DOHH2 (cell line): ENCODE measurements around the gene MVB12A.

Experiments
- H3F3A ChIP-seq: fragments of 200-600 bp; sonication (generic), shearing (Covaris generic); 2 replicates; pipeline ENCODE4 v1.6.0; 2016; ENCODE audit warnings: antibody characterized with exemption, mild to moderate bottlenecking; ENCODE audit not compliant: control insufficient read depth, insufficient read depth
- H3K27ac ChIP-seq: fragments of 200-600 bp; sonication (generic); 2 replicates; pipeline ENCODE4 v1.5.1; 2014; ENCODE audit warnings: low read depth, mild to moderate bottlenecking, low read length, moderate library complexity
- H3K27me3 ChIP-seq: fragments of 200-600 bp; sonication (generic); 2 replicates; pipeline ENCODE4 v1.6.1; 2014; ENCODE audit warnings: mild to moderate bottlenecking, low read length, mixed read lengths; ENCODE audit not compliant: control insufficient read depth
- H3K36me3 ChIP-seq: fragments of 200-600 bp; sonication (generic); 2 replicates; pipeline ENCODE4 v1.6.1; 2014; ENCODE audit warnings: mild to moderate bottlenecking, low read length, moderate library complexity, mixed read lengths; ENCODE audit not compliant: control insufficient read depth
- H3K4me1 ChIP-seq: fragments of 200-600 bp; sonication (generic); 2 replicates; pipeline ENCODE4 v1.6.1; 2014; ENCODE audit warnings: mild to moderate bottlenecking, low read length, mixed read lengths; ENCODE audit not compliant: control insufficient read depth
- H3K4me2 ChIP-seq: fragments of 200-600 bp; sonication (generic); 2 replicates; pipeline ENCODE4 v1.6.0; 2014; ENCODE audit warnings: mild to moderate bottlenecking, low read length, moderate library complexity
- H3K4me3 ChIP-seq: fragments of 200-600 bp; sonication (generic); 2 replicates; pipeline ENCODE4 v1.5.1; 2014; ENCODE audit warnings: mild to moderate bottlenecking, low read length, mixed read lengths
- H3K79me2 ChIP-seq: fragments of 200-600 bp; sonication (generic); 2 replicates; pipeline ENCODE4 v1.6.1; 2014; ENCODE audit warnings: mild to moderate bottlenecking, low read length, mixed read lengths; ENCODE audit not compliant: control insufficient read depth
- H3K9me2 ChIP-seq: fragments of 200-600 bp; sonication (generic); replicated peaks from 2 replicates; pipeline ENCODE4 v1.6.1; 2014; ENCODE audit warnings: mild to moderate bottlenecking, low read length, mixed read lengths; ENCODE audit not compliant: control insufficient read depth
- H3K9me3 ChIP-seq: fragments of 200-600 bp; sonication (generic); 2 replicates; pipeline ENCODE4 v1.6.1; 2014; ENCODE audit warnings: antibody characterized with exemption, low read length, mixed read lengths; ENCODE audit not compliant: control insufficient read depth, insufficient read depth
- H4K20me1 ChIP-seq: fragments of 200-600 bp; sonication (generic); 2 replicates; pipeline ENCODE4 v1.6.0; 2014; ENCODE audit warnings: low read depth, mild to moderate bottlenecking, antibody characterized with exemption, low read length, moderate library complexity; ENCODE audit not compliant: control insufficient read depth, insufficient read depth
- CTCF ChIP-seq: fragments of 200-600 bp; sonication (generic); IDR thresholded peaks from one replicate; pipeline ENCODE4 v1.5.1; 2014; ENCODE audit warnings: antibody characterized with exemption, mild to moderate bottlenecking, low read depth, low read length; ENCODE audit not compliant: poor library complexity, severe bottlenecking
- EZH2phosphoT487 ChIP-seq: fragments of 200-600 bp; sonication (generic); IDR thresholded peaks from 2 replicates; pipeline ENCODE4 v1.6.1; 2017; ENCODE audit warnings: borderline replicate concordance, mild to moderate bottlenecking, antibody characterized with exemption, low read length, moderate library complexity, mixed read lengths

MVB12A gene

GRCh38 chr19:17421942-17422341 is 2.1 kb downstream of the MVB12A start:
- TF ChIP-seq CTCF (no peak), EZH2phosphoT487 (no peak)
- H3K36me3 ChIP-seq, result no peaks in the 10 kb centered on the region
- peaks cover 16% of the 10 kb centered on the region for H3K79me2 ChIP-seq
- no peak overlapping the region for H3K4me3 ChIP-seq
- no peaks in the 10 kb centered on the region for H3K27me3 ChIP-seq
- no peaks in the 10 kb centered on the region for H3K9me3 ChIP-seq
- H3K4me2 ChIP-seq, result no peak overlapping the region
- H3K27ac ChIP-seq, result no peak overlapping the region
- H3F3A ChIP-seq, result 0 out of 2 replicates have a peak, but pooled peaks cover 2% of the 10 kb centered on the region
- peaks cover 36% of the 10 kb centered on the region for H3K4me1 ChIP-seq
- no peaks in the 10 kb centered on the region for H3K9me2 ChIP-seq
- H4K20me1 ChIP-seq, result no peaks in the 10 kb centered on the region

- TF ChIP-seq EZH2phosphoT487 (no peak), CTCF (no peak)
- no peaks in the 10 kb centered on the region for H3K27me3 ChIP-seq
- no peak overlapping the region for H3K4me3 ChIP-seq
Observed at GRCh38 chr19:17423429-17424208, 3.8 kb downstream of the MVB12A start.

GRCh38 chr19:17424743-17425365 is 5.0 kb downstream of the MVB12A start:
- Histone ChIP-seq H3K27ac (no peak overlapping the region), H3K79me2 (peaks cover 7% of the 10 kb centered on the region), H3K27me3 (no peaks in the 10 kb centered on the region), H3K4me2 (peak overlapping the region; percentile 52), H3K4me3 (peak overlapping the region; percentile 49), H3K9me2 (no peaks in the 10 kb centered on the region), H3K36me3 (no peaks in the 10 kb centered on the region), H3K4me1 (peaks cover 26% of the 10 kb centered on the region), H4K20me1 (no peaks in the 10 kb centered on the region), H3F3A (no peaks in the 10 kb centered on the region), H3K9me3 (no peaks in the 10 kb centered on the region)
- no peak for TF ChIP-seq EZH2phosphoT487
- TF ChIP-seq CTCF, result peak; percentile 77

More at GRCh38 chr19:17423429-17424208, 3.8 kb downstream of the MVB12A start:
- no peak overlapping the region for H3K4me2 ChIP-seq
- H3F3A ChIP-seq, result no peaks in the 10 kb centered on the region
- H4K20me1 ChIP-seq, result no peaks in the 10 kb centered on the region
- H3K27ac ChIP-seq, result no peak overlapping the region
- H3K9me2 ChIP-seq, result no peaks in the 10 kb centered on the region
- peaks cover 33% of the 10 kb centered on the region for H3K4me1 ChIP-seq
- H3K36me3 ChIP-seq, result no peaks in the 10 kb centered on the region
- H3K9me3 ChIP-seq, result no peaks in the 10 kb centered on the region
- peaks cover 16% of the 10 kb centered on the region for H3K79me2 ChIP-seq
